ENCODE data around the gene C9orf85. TPM values are rescaled to one million over a fixed set of nuclear protein-coding genes. Genes with fewer than 3 reads are reported as not detected.
"Not testable (repeated sequence)": the region's sequence is repeated elsewhere in the genome, so short reads cannot be mapped to it uniquely, and the experiment has no call there.

Gene C9orf85
- total RNA-seq, 1 donor from 2014 or later = 16.1 TPM

- TF ChIP-seq CTCF (IDR thresholded peaks at IDR 0.05; ENCODE audit: unreplicated experiment) = no peak
- Mint-ChIP-seq H3K9me3 (ENCODE audit: low read depth) (no peaks in the 10 kb centered on the region), H3K27ac (no peak overlapping the region), H3K27me3 (no peaks in the 10 kb centered on the region), H3K4me1 (ENCODE audit: low read depth) (peaks cover 7% of the 10 kb centered on the region), H3K36me3 (ENCODE audit: insufficient read depth) (peaks cover 5% of the 10 kb centered on the region), H3K4me3 (ENCODE audit: low read depth) (no peak overlapping the region)
- DNase-seq (ENCODE audit: low spot score, unreplicated experiment) = no peak
These were observed 75.5 kb downstream of the C9orf85 start for GRCh38 chr9:71986900-71987299.

GRCh38 chr9:71987471-71988371 is 76.3 kb downstream of the C9orf85 start:
- no peaks in the 10 kb centered on the region for H3K9me3 Mint-ChIP-seq (ENCODE audit: low read depth)
- DNase-seq (ENCODE audit: low spot score, unreplicated experiment) = no peak
- no peak overlapping the region for H3K27ac Mint-ChIP-seq
- peaks cover 7% of the 10 kb centered on the region for H3K4me1 Mint-ChIP-seq (ENCODE audit: low read depth)
- no peak for TF ChIP-seq CTCF (IDR thresholded peaks at IDR 0.05; ENCODE audit: unreplicated experiment)
- H3K4me3 Mint-ChIP-seq (ENCODE audit: low read depth) = no peak overlapping the region
- no peaks in the 10 kb centered on the region for H3K27me3 Mint-ChIP-seq
- peaks cover 4% of the 10 kb centered on the region for H3K36me3 Mint-ChIP-seq (ENCODE audit: insufficient read depth)

- Mint-ChIP-seq H3K4me3 (ENCODE audit: low read depth) (no peak overlapping the region), H3K9me3 (ENCODE audit: low read depth) (no peaks in the 10 kb centered on the region), H3K36me3 (ENCODE audit: insufficient read depth) (no peaks in the 10 kb centered on the region), H3K27me3 (no peaks in the 10 kb centered on the region), H3K4me1 (ENCODE audit: low read depth) (peaks cover 3% of the 10 kb centered on the region), H3K27ac (no peak overlapping the region)
- TF ChIP-seq CTCF (IDR thresholded peaks at IDR 0.05; ENCODE audit: unreplicated experiment) = no peak
- no peak for DNase-seq (ENCODE audit: low spot score, unreplicated experiment)
These were observed 79.0 kb downstream of the C9orf85 start for GRCh38 chr9:71990466-71990865.

GRCh38 chr9:72005451-72005850 is 94.0 kb downstream of the C9orf85 start:
- no peak for DNase-seq (ENCODE audit: low spot score, unreplicated experiment)
- TF ChIP-seq CTCF (IDR thresholded peaks at IDR 0.05; ENCODE audit: unreplicated experiment) = no peak
- Mint-ChIP-seq H3K27ac (no peak overlapping the region), H3K4me1 (ENCODE audit: low read depth) (no peaks in the 10 kb centered on the region), H3K27me3 (no peaks in the 10 kb centered on the region), H3K4me3 (ENCODE audit: low read depth) (no peak overlapping the region), H3K9me3 (ENCODE audit: low read depth) (peaks cover 9% of the 10 kb centered on the region), H3K36me3 (ENCODE audit: insufficient read depth) (peaks cover 1% of the 10 kb centered on the region)

GRCh38 chr9:72006501-72006900 is 95.1 kb downstream of the C9orf85 start:
- Mint-ChIP-seq H3K27me3 (no peaks in the 10 kb centered on the region), H3K4me3 (ENCODE audit: low read depth) (no peak overlapping the region)
- no peak for DNase-seq (ENCODE audit: low spot score, unreplicated experiment)

GRCh38 chr9:72007726-72008125 is 96.3 kb downstream of the C9orf85 start:
- H3K27me3 Mint-ChIP-seq; H3K9me3 Mint-ChIP-seq (ENCODE audit: low read depth); H3K4me1 Mint-ChIP-seq (ENCODE audit: low read depth); H3K36me3 Mint-ChIP-seq (ENCODE audit: insufficient read depth); H3K4me3 Mint-ChIP-seq (ENCODE audit: low read depth); H3K27ac Mint-ChIP-seq; DNase-seq (ENCODE audit: low spot score, unreplicated experiment): not testable (repeated sequence)

More at GRCh38 chr9:72006501-72006900, 95.1 kb downstream of the C9orf85 start:
- no peak for TF ChIP-seq CTCF (IDR thresholded peaks at IDR 0.05; ENCODE audit: unreplicated experiment)
- H3K36me3 Mint-ChIP-seq (ENCODE audit: insufficient read depth) = peaks cover 1% of the 10 kb centered on the region
- H3K9me3 Mint-ChIP-seq (ENCODE audit: low read depth) = peaks cover 6% of the 10 kb centered on the region
- no peak overlapping the region for H3K27ac Mint-ChIP-seq
- no peaks in the 10 kb centered on the region for H3K4me1 Mint-ChIP-seq (ENCODE audit: low read depth)

Data from progenitor cell of endocrine pancreas (in vitro differentiated cells).